MCF 10A (cell line): ENCODE data around the gene BCAP31. TPM values are rescaled to one million over a fixed set of nuclear protein-coding genes. Genes with fewer than 3 reads are reported as not detected.
"Not testable (repeated sequence)": the region's sequence is repeated elsewhere in the genome, so short reads cannot be mapped to it uniquely, and the experiment has no call there.

ENCODE experiments used
- BruUV-seq: library from RNA; stranded (reverse); fragments of 400-500 nt; replicated peaks from 2 replicates; lab custom pipeline; 2021; lab: Mats Ljungman, UMichigan
- CTCF ChIA-PET: fragments of 300-600 bp; sonication (Branson Sonifier 250); formaldehyde crosslinking; extraction: SDS; loops from one replicate; lab custom pipeline; 2021; ENCODE audit warnings: antibody characterized with exemption, inconsistent platforms; lab: Yijun Ruan, JAX
- POLR2A ChIA-PET: fragments of 300-600, 350-650 bp; sonication (Branson Sonifier 250); formaldehyde crosslinking; extraction: SDS; loops from one replicate; lab custom pipeline; 2020; ENCODE audit warnings: antibody characterized with exemption, inconsistent platforms; lab: Yijun Ruan, JAX
- DNase-seq: peaks from one replicate; pipeline ENCODE4 v3.0.0-alpha.2; 2018; ENCODE audit not compliant: unreplicated experiment
- H3K27ac Mint-ChIP-seq: one replicate; pipeline ENCODE4 v1.8.0; 2022; ENCODE audit warnings: mild to moderate bottlenecking, low read depth, mixed read lengths; ENCODE audit not compliant: unreplicated experiment
- H3K27me3 Mint-ChIP-seq: one replicate; pipeline ENCODE4 v1.8.0; 2022; ENCODE audit warnings: mixed read lengths; ENCODE audit not compliant: insufficient read depth, unreplicated experiment
- H3K36me3 Mint-ChIP-seq: one replicate; pipeline ENCODE4 v1.8.0; 2022; ENCODE audit warnings: mild to moderate bottlenecking, moderate library complexity, mixed read lengths; ENCODE audit not compliant: insufficient read depth, unreplicated experiment
- H3K4me1 Mint-ChIP-seq: one replicate; pipeline ENCODE4 v1.8.0; 2022; ENCODE audit warnings: mixed read lengths; ENCODE audit not compliant: insufficient read depth, unreplicated experiment
- H3K4me3 Mint-ChIP-seq: one replicate; pipeline ENCODE4 v1.8.0; 2022; ENCODE audit warnings: mild to moderate bottlenecking, moderate library complexity, mixed read lengths; ENCODE audit not compliant: unreplicated experiment
- H3K9me3 Mint-ChIP-seq: one replicate; pipeline ENCODE4 v1.8.0; 2022; ENCODE audit warnings: mixed read lengths; ENCODE audit not compliant: unreplicated experiment
- CTCF ChIP-seq: fragments of 200-600 bp; IDR thresholded peaks from one replicate; pipeline ENCODE4 v1.8.0; 2022; ENCODE audit warnings: antibody characterized with exemption, mild to moderate bottlenecking; ENCODE audit not compliant: unreplicated experiment
- intact Hi-C: fragments of 100-400 bp; cut with micrococcal nuclease; formaldehyde crosslinking; loops from 2 replicates; pipeline ENCODE4 v1.14.1; 2022
- total RNA-seq: library from RNA; stranded (reverse); gene quantifications from 2 replicates; pipeline ENCODE4 v1.2.3, GENCODE V29; 2022

BCAP31 gene
- total RNA-seq, 1 experiment from 2014 or later = 203 TPM

- POLR2A ChIA-PET = interaction anchor here (0.7 to 1.3 kb wide), 2 partner anchors 16 to 91 kb away, joined by 3 read pairs; no protein-coding TSS in a partner anchor
- DNase-seq = no peak
- peaks cover 40% of the 10 kb centered on the region for H3K36me3 Mint-ChIP-seq
Observed at GRCh38 chrX:153697924-153698865, 26.0 kb downstream of the BCAP31 start.

GRCh38 chrX:153696986-153697722, 27.0 kb downstream of the BCAP31 start:
- CTCF ChIA-PET, BruUV-seq, H3K27me3 Mint-ChIP-seq, H3K4me1 Mint-ChIP-seq, DNase-seq, H3K4me3 Mint-ChIP-seq, H3K9me3 Mint-ChIP-seq, intact Hi-C loops, POLR2A ChIA-PET, H3K27ac Mint-ChIP-seq: not testable (repeated sequence)
- peaks cover 35% of the 10 kb centered on the region for H3K36me3 Mint-ChIP-seq

More at GRCh38 chrX:153697924-153698865, 26.0 kb downstream of the BCAP31 start:
- Mint-ChIP-seq H3K27ac (no peak overlapping the region), H3K4me3 (no peak overlapping the region), H3K9me3 (no peaks in the 10 kb centered on the region), H3K4me1 (peaks cover 8% of the 10 kb centered on the region), H3K27me3 (no peaks in the 10 kb centered on the region)
- intact Hi-C loops = no loop called here
- no TSS peak for BruUV-seq
- CTCF ChIA-PET = interaction anchor here (0.7 to 1.8 kb wide), 2 partner anchors 13 to 159 kb away, joined by 3 to 6 read pairs; no protein-coding TSS in a partner anchor
- TF ChIP-seq CTCF = no peak

- BruUV-seq, CTCF ChIA-PET, H3K27me3 Mint-ChIP-seq, H3K27ac Mint-ChIP-seq, H3K9me3 Mint-ChIP-seq, H3K4me1 Mint-ChIP-seq, H3K4me3 Mint-ChIP-seq, intact Hi-C loops, POLR2A ChIA-PET, DNase-seq: not testable (repeated sequence)
- H3K36me3 Mint-ChIP-seq = peaks cover 33% of the 10 kb centered on the region
Observed at GRCh38 chrX:153696538-153696937, 27.6 kb downstream of the BCAP31 start.

GRCh38 chrX:153696100-153696499, 28.1 kb downstream of the BCAP31 start:
- DNase-seq = no peak
- BruUV-seq = no TSS peak
- POLR2A ChIA-PET = no interaction called here
- Mint-ChIP-seq H3K27ac (no peak overlapping the region), H3K27me3 (no peaks in the 10 kb centered on the region), H3K36me3 (peaks cover 31% of the 10 kb centered on the region), H3K9me3 (no peaks in the 10 kb centered on the region), H3K4me3 (no peak overlapping the region), H3K4me1 (peaks cover 8% of the 10 kb centered on the region)
- intact Hi-C loops = no loop called here
- no peak for TF ChIP-seq CTCF
- CTCF ChIA-PET = no interaction called here
